GM19351 (cell line): ENCODE measurements around the gene SIGLEC15.
A peak's percentile ranks its signal among the peaks of the same experiment; 100 is the strongest.

Experiments used
- ATAC-seq: cut with Tn5 transposase; IDR thresholded peaks from one replicate; pipeline ENCODE4 v1.9.1; 2021; ENCODE audit warnings: mild to moderate bottlenecking, moderate library complexity; ENCODE audit not compliant: unreplicated experiment

Gene SIGLEC15

GRCh38 chr18:45874491-45875184 lies 49.2 kb downstream of the SIGLEC15 start:
- peak; percentile 92 for ATAC-seq

DNA sequence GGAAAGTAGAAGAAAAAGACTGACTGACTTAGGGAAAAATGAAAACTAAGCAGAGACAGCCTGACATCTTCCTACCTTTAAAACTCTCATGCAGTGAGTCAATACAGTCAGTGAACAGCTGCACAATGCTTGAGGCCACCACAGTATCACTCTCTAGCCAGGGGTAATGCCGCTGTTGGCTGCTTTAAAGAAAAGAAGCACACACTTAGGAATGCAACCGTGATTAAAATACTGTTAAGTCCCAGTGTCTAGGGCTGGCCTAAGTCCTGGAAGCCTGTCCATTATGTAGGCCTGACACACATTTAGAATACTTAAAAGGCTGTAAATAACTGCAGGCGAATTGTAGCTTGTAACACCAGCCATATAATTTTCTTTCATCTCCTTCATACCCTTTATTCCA lies 50.7 kb downstream of the SIGLEC15 start:
- ATAC-seq, result no peak

GRCh38 chr18:45877403-45877802 lies 51.9 kb downstream of the SIGLEC15 start:
- no peak for ATAC-seq

GRCh38 chr18:45879681-45880655 lies 54.5 kb downstream of the SIGLEC15 start:
- ATAC-seq, result peak; percentile 94

GRCh38 chr18:45880876-45881558 lies 55.5 kb downstream of the SIGLEC15 start:
- ATAC-seq, result no peak

GRCh38 chr18:45887585-45887984 lies 62.1 kb downstream of the SIGLEC15 start:
- no peak for ATAC-seq

DNA sequence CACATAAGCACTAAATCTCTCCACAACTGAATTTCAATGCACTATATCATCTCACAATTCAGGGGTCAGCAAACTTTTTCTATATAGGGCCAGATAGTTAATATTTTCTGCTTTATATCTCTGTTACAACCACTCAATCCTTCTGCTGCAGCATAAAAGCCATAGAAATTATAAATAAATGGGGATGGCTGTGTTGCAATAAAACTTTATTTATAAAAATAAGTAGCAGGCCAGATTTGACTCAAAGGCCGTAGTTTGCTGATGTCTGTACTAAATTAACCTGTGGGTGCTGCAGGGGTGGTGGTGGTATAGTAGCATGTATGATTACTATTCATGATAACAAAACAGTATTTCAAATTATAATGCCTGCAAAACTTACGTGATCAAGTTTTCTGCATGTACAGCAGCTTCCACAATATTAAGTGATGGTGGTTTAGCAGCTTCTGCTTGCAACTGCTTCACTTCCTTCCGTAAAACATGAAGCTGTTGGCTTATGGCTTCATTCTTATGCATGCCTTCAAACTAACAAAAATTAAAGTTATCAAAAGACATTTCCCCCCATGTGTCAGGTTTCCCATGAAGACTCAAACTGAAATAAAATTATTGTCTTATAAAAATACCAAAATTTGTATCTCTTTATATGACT lies 64.1 kb downstream of the SIGLEC15 start:
- no peak for ATAC-seq

GRCh38 chr18:45890606-45891005 lies 65.1 kb downstream of the SIGLEC15 start:
- no peak for ATAC-seq

DNA sequence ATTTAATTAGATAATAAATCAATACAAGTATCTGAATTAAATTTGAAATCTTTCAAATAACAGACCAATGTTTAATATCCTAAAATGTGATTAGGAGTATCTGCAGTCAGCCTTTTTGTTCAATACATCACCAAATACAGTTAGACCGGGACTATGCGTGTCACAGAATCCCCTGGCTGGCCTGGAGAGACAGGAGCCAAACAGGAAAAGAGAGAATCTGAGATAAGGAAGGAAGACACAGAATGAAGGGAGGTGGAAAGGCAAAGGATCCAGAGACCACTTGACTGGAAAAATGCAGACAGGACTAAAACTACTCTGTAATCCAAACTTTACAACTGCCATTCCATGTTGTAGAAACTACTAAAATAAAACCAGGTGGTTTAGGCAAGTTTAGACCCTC lies 66.3 kb downstream of the SIGLEC15 start:
- ATAC-seq, result no peak
